Stomach (tissue), 9 donors: Measurements from ENCODE around the gene SGCG. TPM values are rescaled to one million over a fixed set of nuclear protein-coding genes. Genes with fewer than 3 reads are reported as not detected.

Experiments
- DNase-seq, 2 donors: peaks; one replicate each; pipeline versions ENCODE4 v3.0.0 to v3.0.0-alpha.2; 2013 to 2019
- H3K27ac ChIP-seq, 5 donors: fragments of 200-600 bp in 4 of 5; sonication (generic) in 4 of 5; one replicate each; pipeline ENCODE4 v1.5.1; 2013 to 2019; ENCODE audit warnings: mild to moderate bottlenecking in 1 of 5, moderate library complexity in 1 of 5
- H3K27me3 ChIP-seq, 3 donors: fragments of 200-600 bp; sonication (generic); one replicate each; pipeline ENCODE4 v1.5.1; 2017 to 2019; ENCODE audit warnings: mixed run types in 1 of 3
- H3K36me3 ChIP-seq, 4 donors: fragments of 200-600 bp; sonication (generic); 1 replicate in 3 of 4; 2 replicates in 1 of 4; pipeline ENCODE4 v1.5.1; 2016 to 2019
- H3K4me1 ChIP-seq, 4 donors: fragments of 200-600 bp; sonication (generic); one replicate each; pipeline ENCODE4 v1.5.1; 2016 to 2019
- H3K4me3 ChIP-seq, 4 donors: fragments of 200-600 bp; sonication (generic) in 3 of 4; one replicate each; pipeline ENCODE4 v1.5.1; 2016 to 2019; ENCODE audit warnings: mild to moderate bottlenecking in 1 of 4
- H3K9me3 ChIP-seq, 4 donors: fragments of 200-600 bp; sonication (generic); one replicate each; pipeline ENCODE4 v1.5.1; 2016 to 2019
- CTCF ChIP-seq, 7 experiments: fragments of 450-650 bp in 4 of 7; fragments of 200-600 bp in 3 of 7; sonication (generic) in 3 of 7; IDR thresholded peaks; one replicate each; pipeline ENCODE4 v1.5.1; 2016 to 2019; ENCODE audit warnings: antibody characterized with exemption in 7 of 7, control low read depth in 2 of 7, mild to moderate bottlenecking in 1 of 7
- EP300 ChIP-seq: sonication (generic); formaldehyde crosslinking; IDR thresholded peaks from one replicate; pipeline ENCODE4 v1.6.1; 2017; ENCODE audit warnings: antibody characterized with exemption
- POLR2A ChIP-seq, 4 donors: fragments of 450-650 bp; IDR thresholded peaks; one replicate each; pipeline ENCODE4 v1.6.1; 2016; ENCODE audit warnings: antibody characterized with exemption in 4 of 4, control low read depth in 2 of 4, mild to moderate bottlenecking in 1 of 4, moderate library complexity in 1 of 4
- POLR2AphosphoS5 ChIP-seq, 3 donors: sonication (generic); formaldehyde crosslinking; IDR thresholded peaks; one replicate each; pipeline ENCODE4 v1.6.1; 2016; ENCODE audit warnings: antibody characterized with exemption in 3 of 3
- WGBS, 5 donors: extraction: QIAGEN DNeasy Blood & Tissue Kit in 3 of 5; methylation state at CpG; one replicate each; pipeline versions ENCODE4 v1.1.5 to v1.1.7; 2013 to 2018; 5-methylcytosine and 5-hydroxymethylcytosine counted together
- intact Hi-C: fragments of 100-400 bp; cut with DNase I; formaldehyde crosslinking; loops from one replicate; pipeline ENCODE4 v1.15.1; 2023; ENCODE audit warnings: low total_unique reads
- polyA plus RNA-seq, 3 donors: library from polyadenylated mRNA; stranded (reverse); fragments of 200-250 nt; gene quantifications; one replicate each; pipeline ENCODE4 v1.2.3, GENCODE V29; 2013
- total RNA-seq, 5 donors: library from RNA; depleted of rRNA; stranded (reverse); fragments of >200 nt; gene quantifications; one replicate each; pipeline versions ENCODE4 v1.1.0 to v1.2.3, GENCODE V29; 2014 to 2016
- donor health status: healthy with polysubstance abuse.
- donor health status: Bipolar disorder and iron deficiency.
- donor health status: healthy.

The SGCG gene
- total and polyA plus RNA-seq, 8 donors: 0.15 to 3.5 (median 0.92) TPM; not detected in 5

- 58 to 94% (median 91%) methylated on average over 2 of the region's 2 CpGs for WGBS, 5 donors
- Histone ChIP-seq H3K27me3 (peaks cover 0 to 18% (median 0%) of the 10 kb centered on the region in 3 donors), H3K4me3 (no peak overlapping the region), H3K27ac (no peak overlapping the region), H3K9me3 (peaks cover 0 to 12% (median 8%) of the 10 kb centered on the region in 4 donors), H3K36me3 (no peaks in the 10 kb centered on the region), H3K4me1 (no peaks in the 10 kb centered on the region)
- no peak for TF ChIP-seq POLR2A (IDR thresholded peaks at IDR 0.05)
- no peak for TF ChIP-seq POLR2AphosphoS5 (IDR thresholded peaks at IDR 0.05)
- TF ChIP-seq EP300: no peak
- no peak for TF ChIP-seq CTCF (IDR thresholded peaks at IDR 0.05)
- intact Hi-C loops: no loop called here
- no peak for DNase-seq
These were observed 36.3 kb upstream of the SGCG start for GRCh38 chr13:23144431-23144830.

GRCh38 chr13:23146006-23146405, 34.8 kb upstream of the SGCG start:
- WGBS, 5 donors: 72 to 84% (median 81%) methylated on average over 5 of the region's 5 CpGs
- H3K27ac ChIP-seq: no peak overlapping the region
- H3K27me3 ChIP-seq: peaks cover 0 to 18% (median 0%) of the 10 kb centered on the region in 3 donors
- intact Hi-C loops: no loop called here
- peaks cover 0 to 12% (median 8%) of the 10 kb centered on the region in 4 donors for H3K9me3 ChIP-seq
- no peaks in the 10 kb centered on the region for H3K4me1 ChIP-seq
- H3K4me3 ChIP-seq: no peak overlapping the region
- no peak for TF ChIP-seq CTCF (IDR thresholded peaks at IDR 0.05)
- no peak for TF ChIP-seq POLR2A (IDR thresholded peaks at IDR 0.05)
- no peak for TF ChIP-seq POLR2AphosphoS5 (IDR thresholded peaks at IDR 0.05)
- no peak for TF ChIP-seq EP300
- DNase-seq: no peak
- no peaks in the 10 kb centered on the region for H3K36me3 ChIP-seq

- DNase-seq: peak in 1 of 2 donors; percentile 12
- H3K4me1 ChIP-seq: no peaks in the 10 kb centered on the region
- no peak for TF ChIP-seq CTCF (IDR thresholded peaks at IDR 0.05)
- no peak for TF ChIP-seq POLR2A (IDR thresholded peaks at IDR 0.05)
- no peak for TF ChIP-seq POLR2AphosphoS5 (IDR thresholded peaks at IDR 0.05)
- TF ChIP-seq EP300: no peak
- WGBS, 5 donors: 62 to 71% (median 67%) methylated on average over 12 of the region's 12 CpGs
- H3K9me3 ChIP-seq: peaks cover 0 to 10% (median 7%) of the 10 kb centered on the region in 4 donors
- intact Hi-C loops: no loop called here
- H3K4me3 ChIP-seq: no peak overlapping the region
- H3K27me3 ChIP-seq: peaks cover 0 to 16% (median 0%) of the 10 kb centered on the region in 3 donors
- no peak overlapping the region for H3K27ac ChIP-seq
- no peaks in the 10 kb centered on the region for H3K36me3 ChIP-seq
These were observed 33.8 kb upstream of the SGCG start for GRCh38 chr13:23146811-23147625.

GRCh38 chr13:23147827-23148226, 33.0 kb upstream of the SGCG start:
- Histone ChIP-seq H3K27me3 (peaks cover 0 to 8% (median 0%) of the 10 kb centered on the region in 3 donors), H3K36me3 (no peaks in the 10 kb centered on the region), H3K27ac (no peak overlapping the region), H3K4me1 (no peaks in the 10 kb centered on the region), H3K4me3 (no peak overlapping the region), H3K9me3 (peaks cover 0 to 10% (median under 1%) of the 10 kb centered on the region in 4 donors)
- 67 to 81% (median 72%) methylated on average over 8 to 10 of the region's 10 CpGs for WGBS, 5 donors
- intact Hi-C loops: no loop called here
- no peak for DNase-seq
- no peak for TF ChIP-seq POLR2A (IDR thresholded peaks at IDR 0.05)
- no peak for TF ChIP-seq CTCF (IDR thresholded peaks at IDR 0.05)
- no peak for TF ChIP-seq POLR2AphosphoS5 (IDR thresholded peaks at IDR 0.05)
- no peak for TF ChIP-seq EP300
